Left lobe of liver (tissue), 2 donors: ENCODE measurements around the gene NR1D2. TPM values are rescaled to one million over a fixed set of nuclear protein-coding genes. Genes with fewer than 3 reads are reported as not detected.

Experiments used
- ATAC-seq: fragments of 200-7000 bp; cut with Tn5 transposase; one replicate; pipeline ENCODE4 v1.9.1; 2020; ENCODE audit warnings: mild to moderate bottlenecking, moderate library complexity
- DNase-seq: peaks from one replicate; pipeline ENCODE4 v3.0.0-alpha.2; 2020; ENCODE audit warnings: low spot score
- total RNA-seq: library from RNA; stranded (reverse); gene quantifications from one replicate; pipeline ENCODE4 v1.2.1, GENCODE V29; 2021
- donor health status: DM: no; HTN: no; CAD: no; lungs with moderate emphysema.
- donor health status: DM: no; HTN: yes; CAD: no.

The NR1D2 gene
- total RNA-seq, 1 donor from 2014 or later = 20.1 TPM

GRCh38 chr3:23961913-23962312 is 16.8 kb downstream of the NR1D2 start:
- ATAC-seq = no peak
- DNase-seq = no peak

GRCh38 chr3:23964537-23965235 is 19.6 kb downstream of the NR1D2 start:
- ATAC-seq = no peak
- DNase-seq = no peak

GRCh38 chr3:23966328-23966727 is 21.2 kb downstream of the NR1D2 start:
- DNase-seq = no peak
- ATAC-seq = no peak

GRCh38 chr3:23968463-23969184 is 23.5 kb downstream of the NR1D2 start:
- ATAC-seq (no peak), DNase-seq (no peak)

GRCh38 chr3:23969393-23969792 is 24.3 kb downstream of the NR1D2 start:
- ATAC-seq = no peak
- DNase-seq = no peak

- ATAC-seq (no peak), DNase-seq (no peak)
Observed at GRCh38 chr3:23971684-23972083, 26.6 kb downstream of the NR1D2 start.

GRCh38 chr3:23976555-23976954 is 31.5 kb downstream of the NR1D2 start:
- DNase-seq = no peak
- no peak for ATAC-seq

- no peak for DNase-seq
- no peak for ATAC-seq
Observed at GRCh38 chr3:23979569-23979968, 34.5 kb downstream of the NR1D2 start.

- DNase-seq (no peak), ATAC-seq (peak; percentile 18)
Observed at GRCh38 chr3:23981136-23981535, 36.0 kb downstream of the NR1D2 start.

GRCh38 chr3:23981955-23982354 is 36.9 kb downstream of the NR1D2 start:
- ATAC-seq (peak; percentile 60), DNase-seq (no peak)

GRCh38 chr3:23984934-23985333 is 39.8 kb downstream of the NR1D2 start:
- ATAC-seq (no peak), DNase-seq (no peak)

- DNase-seq (no peak), ATAC-seq (no peak)
Observed at GRCh38 chr3:23985747-23986544, 40.9 kb downstream of the NR1D2 start.

- DNase-seq = no peak
- no peak for ATAC-seq
Observed at GRCh38 chr3:23987356-23987755, 42.3 kb downstream of the NR1D2 start.

GRCh38 chr3:23991306-23991682 is 46.2 kb downstream of the NR1D2 start:
- DNase-seq (no peak), ATAC-seq (no peak)

GRCh38 chr3:23991683-23992628 is 46.9 kb downstream of the NR1D2 start:
- ATAC-seq (peak; percentile 23), DNase-seq (no peak)

- ATAC-seq = no peak
- no peak for DNase-seq
Observed at GRCh38 chr3:23993556-23994243, 48.6 kb downstream of the NR1D2 start.

GRCh38 chr3:23994244-23994569 is 49.1 kb downstream of the NR1D2 start:
- DNase-seq (no peak), ATAC-seq (no peak)

GRCh38 chr3:23995219-23995618 is 50.1 kb downstream of the NR1D2 start:
- DNase-seq (no peak), ATAC-seq (no peak)

GRCh38 chr3:23996095-23996524 is 51.0 kb downstream of the NR1D2 start:
- ATAC-seq (no peak), DNase-seq (no peak)

GRCh38 chr3:23999012-23999641 is 54.0 kb downstream of the NR1D2 start:
- peak; percentile 62 for DNase-seq
- peak; percentile 85 for ATAC-seq
